ENCODE measurements around the gene MED1. TPM values are rescaled to one million over a fixed set of nuclear protein-coding genes. Genes with fewer than 3 reads are reported as not detected.

MED1 gene
- total and polyA plus RNA-seq, 2 donors (not counting 1 experiment from before 2014, with no cell fraction given), result 13.1 to 59.1 TPM

GRCh38 chr17:39400547-39401411 lies 50.3 kb downstream of the MED1 start:
- peaks cover 14 to 15% of the 10 kb centered on the region in 2 donors for H3K4me1 ChIP-seq (ENCODE audit: control insufficient read depth in 2 of 2, insufficient read depth in 2 of 2, low read length in 2 of 2)
- WGBS (ENCODE audit: insufficient coverage), result 1% methylated on average over 41 of the region's 46 CpGs
- peak overlapping the region; percentile 63 to 90 (median 88) for H3K4me3 ChIP-seq (ENCODE audit: control extremely low read depth in 1 of 5, extremely low read depth in 1 of 5, insufficient read depth in 1 of 5, low read depth in 2 of 5, low read length in 4 of 5)
- peaks cover 24% of the 10 kb centered on the region for H3K4me1 Mint-ChIP-seq
- peak overlapping the region; percentile 96 for H3K9ac ChIP-seq (ENCODE audit: low read length)
- peak overlapping the region; percentile 94 for H2AFZ ChIP-seq (ENCODE audit: insufficient read depth, low read depth, low read length, poor library complexity, severe bottlenecking)
- CTCF ChIA-PET, result interaction anchor here (1.8 kb wide), 1 partner anchor 194 kb away, joined by 6 read pairs; no protein-coding TSS in a partner anchor
- no peaks in the 10 kb centered on the region for H3K27me3 Mint-ChIP-seq
- peak overlapping the region; percentile 91 for H3K4me3 Mint-ChIP-seq
- H3K36me3 ChIP-seq (replicated peaks in 1 of 2; ENCODE audit: control extremely low read depth in 1 of 2, control insufficient read depth in 1 of 2, extremely low read depth in 1 of 2, insufficient read depth in 2 of 2, low read length in 1 of 2), result no peaks in the 10 kb centered on the region
- H3K9me3 ChIP-seq (ENCODE audit: control extremely low read depth in 1 of 3, control insufficient read depth in 2 of 3, insufficient read depth in 1 of 3, low read length in 2 of 3), result no peaks in the 10 kb centered on the region
- peaks cover 62% of the 10 kb centered on the region for H3K79me2 ChIP-seq (ENCODE audit: control insufficient read depth, insufficient read depth, low read length)
- ATAC-seq (ENCODE audit: low read depth), result no peak
- H3K9me3 Mint-ChIP-seq (ENCODE audit: insufficient read depth), result no peaks in the 10 kb centered on the region
- no peaks in the 10 kb centered on the region for H3K27me3 ChIP-seq (replicated peaks in 1 of 4; ENCODE audit: control extremely low read depth in 1 of 4, control insufficient read depth in 3 of 4, insufficient read depth in 4 of 4, low read length in 3 of 4)
- peak overlapping the region; percentile 91 for H3K4me2 ChIP-seq (replicated peaks; ENCODE audit: low read depth, low read length, poor library complexity, severe bottlenecking)
- no peak for DNase-seq
- H4K20me1 ChIP-seq (ENCODE audit: control insufficient read depth, insufficient read depth, low read length, poor library complexity, severe bottlenecking), result peaks cover 31% of the 10 kb centered on the region
- intact Hi-C loops (cut with micrococcal nuclease), result loop anchor here (10.0 kb wide), 3 partner anchors 126 to 584 kb away; partner anchors contain the start of genes PSMD3 and RPL19
- POLR2A ChIA-PET, result interaction anchor here (0.6 to 0.7 kb wide), 2 partner anchors 50 to 201 kb away, joined by 3 read pairs; partner anchors contain the start of gene MED1
- peak overlapping the region; percentile 89 for H3K27ac Mint-ChIP-seq
- H3K27ac ChIP-seq (ENCODE audit: low read length in 2 of 2), result peak overlapping the region; percentile 42 to 88
- no peak for TF ChIP-seq EZH2 (IDR thresholded peaks at IDR 0.05; ENCODE audit: borderline replicate concordance, insufficient read depth, low read depth, low read length, poor library complexity, severe bottlenecking)
- TF ChIP-seq CTCF (IDR thresholded peaks at IDR 0.05), result no peak
